BJ (cell line): ENCODE measurements around the gene SLF2. TPM values are rescaled to one million over a fixed set of nuclear protein-coding genes. Genes with fewer than 3 reads are reported as not detected.

Experiments
- CTCF ChIA-PET: fragments of 350-600 bp; formaldehyde crosslinking; extraction: SDS; loops from one replicate; lab custom pipeline; 2021; ENCODE audit warnings: antibody characterized with exemption, inconsistent platforms; lab: Yijun Ruan, JAX
- POLR2A ChIA-PET: fragments of 300-600 bp; sonication (Branson Sonifier 250); formaldehyde crosslinking; extraction: SDS; loops from one replicate; lab custom pipeline; 2021; ENCODE audit warnings: antibody characterized with exemption; lab: Charles Lee
- DNase-seq: peaks from one replicate; pipeline ENCODE4 v3.0.0-alpha.2; 2011; ENCODE audit warnings: low read depth
- H3K27me3 ChIP-seq: 2 replicates; pipeline ENCODE4 v1.6.0; 2011; ENCODE audit warnings: low read length; ENCODE audit not compliant: control insufficient read depth, insufficient read depth
- H3K36me3 ChIP-seq: 2 replicates; pipeline ENCODE4 v1.5.1; 2011; ENCODE audit warnings: low read length; ENCODE audit not compliant: control insufficient read depth, insufficient read depth
- H3K4me3 ChIP-seq: 2 replicates; pipeline ENCODE4 v1.5.1; 2011; ENCODE audit warnings: low read depth, mild to moderate bottlenecking, control low read depth, low read length
- polyA plus RNA-seq: library from polyadenylated mRNA; depleted of rRNA; stranded (reverse); fragments of >200 nt; gene quantifications from 2 replicates; pipeline ENCODE4 v1.2.3, GENCODE V29; 2011
- TF ChIP-seq, protein P1 (sequence below): IDR thresholded peaks from 2 replicates; pipeline ENCODE4 v1.5.1; 2011; ENCODE audit warnings: low read depth, mild to moderate bottlenecking, control low read depth, inconsistent platforms, low read length, moderate library complexity; ENCODE audit not compliant: insufficient read depth

The SLF2 gene
- polyA plus RNA-seq, 1 experiment: 6.8 TPM

DNA sequence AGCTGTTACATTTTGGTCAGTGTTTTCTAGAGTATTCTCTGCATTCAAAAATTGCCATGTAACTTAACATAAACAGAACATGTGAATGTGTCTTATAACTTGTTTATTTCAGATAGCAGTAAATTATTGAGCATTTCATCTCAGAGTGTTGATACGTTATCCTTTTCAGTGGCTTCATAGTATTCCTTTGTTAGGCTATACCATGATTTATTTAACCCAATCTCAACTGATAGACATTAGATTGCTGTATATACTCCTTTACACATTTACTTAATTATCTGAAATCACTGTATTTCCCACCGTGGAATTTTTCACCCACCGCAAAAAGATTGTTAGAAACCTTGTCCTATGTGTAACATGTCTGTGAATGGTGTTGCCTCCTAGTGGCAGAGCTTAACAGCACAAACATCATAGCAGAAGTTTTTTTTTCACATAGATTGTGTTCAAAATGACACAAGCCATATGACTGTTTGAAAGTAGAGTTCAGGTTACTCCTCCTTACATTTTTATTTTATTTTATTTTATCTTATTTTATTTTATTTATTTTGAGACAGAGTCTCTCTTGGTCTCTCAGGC is 21.4 kb downstream of the SLF2 start:
- H3K36me3 ChIP-seq: peaks cover 8% of the 10 kb centered on the region
- no peak overlapping the region for H3K4me3 ChIP-seq
- no peak for DNase-seq
- CTCF ChIA-PET: interaction anchor here (0.5 to 1.7 kb wide), 5 partner anchors 10 to 80 kb away, joined by 3 to 5 read pairs (median 3); partner anchors contain the start of gene SEMA4G
- TF ChIP-seq, protein P1, sequence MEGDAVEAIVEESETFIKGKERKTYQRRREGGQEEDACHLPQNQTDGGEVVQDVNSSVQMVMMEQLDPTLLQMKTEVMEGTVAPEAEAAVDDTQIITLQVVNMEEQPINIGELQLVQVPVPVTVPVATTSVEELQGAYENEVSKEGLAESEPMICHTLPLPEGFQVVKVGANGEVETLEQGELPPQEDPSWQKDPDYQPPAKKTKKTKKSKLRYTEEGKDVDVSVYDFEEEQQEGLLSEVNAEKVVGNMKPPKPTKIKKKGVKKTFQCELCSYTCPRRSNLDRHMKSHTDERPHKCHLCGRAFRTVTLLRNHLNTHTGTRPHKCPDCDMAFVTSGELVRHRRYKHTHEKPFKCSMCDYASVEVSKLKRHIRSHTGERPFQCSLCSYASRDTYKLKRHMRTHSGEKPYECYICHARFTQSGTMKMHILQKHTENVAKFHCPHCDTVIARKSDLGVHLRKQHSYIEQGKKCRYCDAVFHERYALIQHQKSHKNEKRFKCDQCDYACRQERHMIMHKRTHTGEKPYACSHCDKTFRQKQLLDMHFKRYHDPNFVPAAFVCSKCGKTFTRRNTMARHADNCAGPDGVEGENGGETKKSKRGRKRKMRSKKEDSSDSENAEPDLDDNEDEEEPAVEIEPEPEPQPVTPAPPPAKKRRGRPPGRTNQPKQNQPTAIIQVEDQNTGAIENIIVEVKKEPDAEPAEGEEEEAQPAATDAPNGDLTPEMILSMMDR: peak; percentile 57
- POLR2A ChIA-PET: no interaction called here
- H3K27me3 ChIP-seq: no peaks in the 10 kb centered on the region

DNA sequence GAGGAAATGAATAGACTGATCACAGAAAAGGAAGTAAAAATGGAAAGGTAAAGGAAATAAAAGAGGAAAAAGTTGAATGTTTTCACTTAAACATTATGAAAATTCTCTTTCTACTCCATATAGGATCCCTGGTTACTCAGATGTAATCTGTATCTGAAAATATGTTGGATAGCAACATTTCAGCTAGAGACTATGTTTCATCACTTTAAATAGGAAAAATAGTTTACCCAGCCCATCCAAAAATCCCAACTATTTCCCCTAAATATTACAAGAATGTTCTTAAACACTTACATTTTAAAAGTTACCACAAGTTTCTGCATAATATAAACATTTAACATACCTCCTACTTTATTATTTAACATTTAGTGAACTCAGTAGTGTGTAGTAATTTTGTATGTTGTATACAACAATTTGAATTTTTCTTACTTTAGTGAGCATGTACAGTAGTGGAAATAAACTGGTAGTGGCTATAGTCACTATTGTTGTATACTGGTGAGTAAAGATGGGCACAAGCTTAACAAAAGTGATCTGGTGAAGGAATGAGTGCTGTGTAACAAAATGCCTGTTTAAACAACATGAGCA is 27.1 kb downstream of the SLF2 start:
- CTCF ChIA-PET: interaction anchor here (0.6 to 1.6 kb wide), 5 partner anchors 9 to 108 kb away, joined by 3 to 4 read pairs (median 3); no protein-coding TSS in a partner anchor
- TF ChIP-seq, protein P1: no peak
- H3K27me3 ChIP-seq: no peaks in the 10 kb centered on the region
- peak; percentile 42 for DNase-seq
- H3K4me3 ChIP-seq: no peak overlapping the region
- H3K36me3 ChIP-seq: peaks cover 8% of the 10 kb centered on the region
- POLR2A ChIA-PET: interaction anchor here (0.5 kb wide), 1 partner anchor 15 kb away, joined by 11 read pairs; no protein-coding TSS in a partner anchor

- H3K36me3 ChIP-seq: peaks cover 12% of the 10 kb centered on the region
- ChIA-PET POLR2A (no interaction called here), CTCF (interaction anchor here (0.9 kb wide), 1 partner anchor 24 kb away, joined by 3 read pairs; no protein-coding TSS in a partner anchor)
These were observed 29.5 kb downstream of the SLF2 start for GRCh38 chr10:100942229-100942628.

GRCh38 chr10:100943508-100943907 is 30.7 kb downstream of the SLF2 start:
- H3K36me3 ChIP-seq: peaks cover 9% of the 10 kb centered on the region

More at GRCh38 chr10:100942229-100942628, 29.5 kb downstream of the SLF2 start:
- no peak overlapping the region for H3K4me3 ChIP-seq
- TF ChIP-seq, protein P1: no peak
- no peaks in the 10 kb centered on the region for H3K27me3 ChIP-seq
- DNase-seq: no peak

DNA sequence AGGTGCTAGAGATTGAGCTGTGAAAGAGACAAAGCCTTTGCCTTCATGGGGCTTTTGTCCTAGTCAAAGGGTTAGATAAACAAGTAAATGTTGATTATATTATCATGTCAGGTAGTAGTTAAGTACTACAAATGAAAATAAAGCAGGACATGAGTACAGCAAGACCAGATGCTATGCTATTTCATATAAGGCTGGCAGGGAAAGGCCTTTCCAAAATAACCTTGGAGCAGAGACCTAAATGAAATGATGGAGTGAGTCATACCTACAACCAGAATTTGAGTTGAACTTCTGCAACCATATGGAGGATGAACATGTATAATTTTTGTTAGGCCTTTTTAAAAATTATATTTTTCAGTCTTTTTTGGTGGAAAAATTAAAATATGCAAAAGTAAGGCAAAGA is 33.0 kb downstream of the SLF2 start:
- ChIA-PET CTCF (no interaction called here), POLR2A (no interaction called here)
- TF ChIP-seq, protein P1: no peak
- DNase-seq: no peak
- H3K27me3 ChIP-seq: no peaks in the 10 kb centered on the region
- peaks cover 9% of the 10 kb centered on the region for H3K36me3 ChIP-seq
- no peak overlapping the region for H3K4me3 ChIP-seq

More at GRCh38 chr10:100943508-100943907, 30.7 kb downstream of the SLF2 start:
- H3K27me3 ChIP-seq: no peaks in the 10 kb centered on the region
- H3K4me3 ChIP-seq: no peak overlapping the region
- POLR2A ChIA-PET: no interaction called here
- no peak for DNase-seq
- CTCF ChIA-PET: interaction anchor here (0.8 to 1.2 kb wide), 2 partner anchors 12 to 13 kb away, joined by 3 read pairs; no protein-coding TSS in a partner anchor
- TF ChIP-seq, protein P1: no peak
